Trophoblast cell (in vitro differentiated cells and primary cell): Measurements from ENCODE around the gene CARD10.
A peak's percentile ranks its signal among the peaks of the same experiment; 100 is the strongest.
"Not testable (repeated sequence)": the region's sequence is repeated elsewhere in the genome, so short reads cannot be mapped to it uniquely, and the experiment has no call there.

ENCODE experiments used
- DNase-seq, 2 donors: peaks; one replicate each; pipeline ENCODE4 v3.0.0-alpha.2; 2016
- H2AFZ ChIP-seq: 2 replicates; pipeline ENCODE4 v1.6.1; 2013; ENCODE audit warnings: low read length, moderate library complexity, mild to moderate bottlenecking; ENCODE audit not compliant: insufficient read depth, poor library complexity
- H2AK5ac ChIP-seq: 2 replicates; pipeline ENCODE4 v1.6.1; 2013; ENCODE audit warnings: mild to moderate bottlenecking, low read length
- H2BK120ac ChIP-seq: 2 replicates; pipeline ENCODE4 v1.6.1; 2013; ENCODE audit warnings: low read length, mild to moderate bottlenecking, moderate library complexity; ENCODE audit not compliant: insufficient read depth, poor library complexity
- H2BK12ac ChIP-seq: 2 replicates; pipeline ENCODE4 v1.6.1; 2013; ENCODE audit warnings: mild to moderate bottlenecking, low read length, moderate library complexity
- H2BK5ac ChIP-seq: 2 replicates; pipeline ENCODE4 v1.6.1; 2013; ENCODE audit warnings: low read length, low read depth, moderate library complexity, mild to moderate bottlenecking; ENCODE audit not compliant: poor library complexity
- H3K14ac ChIP-seq: 2 replicates; pipeline ENCODE4 v1.6.1; 2013; ENCODE audit warnings: mild to moderate bottlenecking, low read length
- H3K18ac ChIP-seq: 2 replicates; pipeline ENCODE4 v1.6.1; 2013; ENCODE audit warnings: mild to moderate bottlenecking, low read length
- H3K23ac ChIP-seq: 2 replicates; pipeline ENCODE4 v1.6.1; 2013; ENCODE audit warnings: low read length
- H3K27ac ChIP-seq: 2 replicates; pipeline ENCODE4 v1.5.1; 2013; ENCODE audit warnings: low read depth, mild to moderate bottlenecking, inconsistent platforms, low read length, moderate library complexity
- H3K27me3 ChIP-seq: 2 replicates; pipeline ENCODE4 v1.6.1; 2013; ENCODE audit warnings: inconsistent platforms, mild to moderate bottlenecking, low read length, moderate library complexity; ENCODE audit not compliant: insufficient read depth
- H3K36me3 ChIP-seq, 2 experiments: 1 replicate in 1 of 2; 2 replicates in 1 of 2; pipeline ENCODE4 v1.6.1; 2013; ENCODE audit warnings: low read length in 2 of 2, mild to moderate bottlenecking in 2 of 2, moderate library complexity in 1 of 2; ENCODE audit not compliant: insufficient read depth in 2 of 2, control insufficient read depth in 1 of 2
- H3K4ac ChIP-seq: 2 replicates; pipeline ENCODE4 v1.6.1; 2013; ENCODE audit warnings: low read depth, mild to moderate bottlenecking, low read length, moderate library complexity
- H3K4me1 ChIP-seq, 2 experiments: 1 replicate in 1 of 2; 2 replicates in 1 of 2; pipeline ENCODE4 v1.6.1; 2013; ENCODE audit warnings: low read length in 2 of 2, mild to moderate bottlenecking in 2 of 2, moderate library complexity in 1 of 2; ENCODE audit not compliant: insufficient read depth in 2 of 2, control insufficient read depth in 1 of 2
- H3K4me2 ChIP-seq: 2 replicates; pipeline ENCODE4 v1.6.1; 2013; ENCODE audit warnings: inconsistent platforms, mild to moderate bottlenecking, low read length, moderate library complexity
- H3K4me3 ChIP-seq: 2 replicates; pipeline ENCODE4 v1.5.1; 2013; ENCODE audit warnings: mild to moderate bottlenecking, low read depth, low read length, inconsistent platforms
- H3K79me1 ChIP-seq: one replicate; pipeline ENCODE4 v1.6.1; 2013; ENCODE audit warnings: low read length
- H3K79me2 ChIP-seq: 2 replicates; pipeline ENCODE4 v1.6.1; 2013; ENCODE audit warnings: low read length, mild to moderate bottlenecking; ENCODE audit not compliant: control insufficient read depth, insufficient read depth, poor library complexity
- H3K9ac ChIP-seq: 2 replicates; pipeline ENCODE4 v1.6.1; 2013; ENCODE audit warnings: mild to moderate bottlenecking, low read length
- H3K9me3 ChIP-seq: 2 replicates; pipeline ENCODE4 v1.6.1; 2013; ENCODE audit warnings: low read depth, mild to moderate bottlenecking, control low read depth, inconsistent platforms, low read length; ENCODE audit not compliant: insufficient read depth
- H4K12ac ChIP-seq: 2 replicates; pipeline ENCODE4 v1.6.1; 2013; ENCODE audit warnings: low read depth, mild to moderate bottlenecking, low read length, moderate library complexity
- H4K8ac ChIP-seq: 2 replicates; pipeline ENCODE4 v1.6.1; 2013; ENCODE audit warnings: low read depth, mild to moderate bottlenecking, low read length, moderate library complexity
- H4K91ac ChIP-seq: one replicate; pipeline ENCODE4 v1.6.1; 2013; ENCODE audit warnings: low read depth, mild to moderate bottlenecking, low read length, moderate library complexity
- WGBS: extraction: QIAGEN DNeasy Blood & Tissue Kit; methylation state at CpG from one replicate; pipeline ENCODE4 v1.1.7; 2013; ENCODE audit warnings: missing lambda C conversion rate; ENCODE audit not compliant: insufficient read length, insufficient coverage; ENCODE audit errors: extremely low coverage; 5-methylcytosine and 5-hydroxymethylcytosine counted together

Gene CARD10

DNA sequence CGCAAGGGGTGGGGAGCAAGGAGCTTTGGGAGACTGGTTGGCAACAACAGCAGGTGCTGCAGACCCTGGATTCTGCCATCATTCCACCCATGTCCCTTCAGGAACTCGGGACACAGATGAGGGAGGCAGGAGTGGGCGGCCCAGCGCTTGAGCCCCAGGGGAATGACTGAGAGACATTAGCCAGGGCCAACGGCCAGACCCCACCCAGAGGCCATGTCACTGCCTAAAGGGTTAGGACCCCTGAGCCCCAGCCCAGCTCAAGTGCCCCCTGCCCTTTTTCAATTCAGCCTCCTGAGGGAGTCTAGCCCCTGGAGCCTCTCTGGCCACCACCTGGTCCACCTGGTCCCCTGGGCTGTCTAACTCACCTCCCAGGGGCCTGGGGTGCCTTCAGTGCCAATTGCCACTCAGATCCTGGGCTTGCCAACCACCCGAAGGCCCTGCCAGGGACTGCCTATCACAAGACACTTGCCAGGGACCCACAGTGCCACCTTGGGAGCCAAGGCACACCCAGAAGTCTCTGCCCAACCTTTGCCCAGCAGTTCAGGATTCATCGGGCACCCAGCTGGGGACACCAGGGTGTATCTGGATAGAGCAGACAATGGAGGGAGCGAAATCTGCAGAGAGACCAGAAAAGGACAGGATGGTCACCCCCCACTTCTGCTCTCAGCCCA is 49.7 kb downstream of the CARD10 start:
- H3K27me3 ChIP-seq, result no peaks in the 10 kb centered on the region
- H3K4me3 ChIP-seq, result no peak overlapping the region
- H3K79me1 ChIP-seq, result no peaks in the 10 kb centered on the region
- H3K14ac ChIP-seq, result no peak overlapping the region
- no peak overlapping the region for H2AK5ac ChIP-seq
- no peak overlapping the region for H2BK120ac ChIP-seq
- H2BK5ac ChIP-seq, result no peak overlapping the region
- H3K9me3 ChIP-seq, result peaks cover 5% of the 10 kb centered on the region
- H4K8ac ChIP-seq, result no peak overlapping the region
- H3K36me3 ChIP-seq, result no peaks in the 10 kb centered on the region
- H2AFZ ChIP-seq, result no peak overlapping the region
- no peak overlapping the region for H3K4me2 ChIP-seq
- no peak overlapping the region for H3K9ac ChIP-seq
- no peak overlapping the region for H3K18ac ChIP-seq
- H3K79me2 ChIP-seq, result no peaks in the 10 kb centered on the region
- H4K91ac ChIP-seq, result no peak overlapping the region
- H3K23ac ChIP-seq, result no peak overlapping the region
- no peak overlapping the region for H2BK12ac ChIP-seq
- no peak for DNase-seq
- no CpG with 5 or more reads among the region's 8 CpGs for WGBS
- H3K4me1 ChIP-seq, result no peaks in the 10 kb centered on the region
- H3K27ac ChIP-seq, result no peak overlapping the region
- H3K4ac ChIP-seq, result no peak overlapping the region
- H4K12ac ChIP-seq, result no peak overlapping the region

- not testable (repeated sequence) for H3K9ac ChIP-seq, H2BK12ac ChIP-seq, H3K4ac ChIP-seq, H3K4me2 ChIP-seq, H3K4me1 ChIP-seq, H3K23ac ChIP-seq, DNase-seq, H2AK5ac ChIP-seq, H3K4me3 ChIP-seq, H2BK120ac ChIP-seq, H3K27me3 ChIP-seq, H3K79me2 ChIP-seq, H4K12ac ChIP-seq, H2BK5ac ChIP-seq, H3K18ac ChIP-seq, H4K8ac ChIP-seq, H4K91ac ChIP-seq, H3K9me3 ChIP-seq, H3K36me3 ChIP-seq, H3K27ac ChIP-seq, H3K79me1 ChIP-seq, H3K14ac ChIP-seq, H2AFZ ChIP-seq
- WGBS, result no CpG with 5 or more reads among the region's 14 CpGs
Observed at GRCh38 chr22:37468201-37468695, 51.0 kb downstream of the CARD10 start.

GRCh38 chr22:37467391-37467955 is 51.7 kb downstream of the CARD10 start:
- no peaks in the 10 kb centered on the region for H3K79me2 ChIP-seq

GRCh38 chr22:37464181-37464580 is 55.0 kb downstream of the CARD10 start:
- H3K23ac ChIP-seq, result no peak overlapping the region
- no peak overlapping the region for H3K9ac ChIP-seq
- H2BK12ac ChIP-seq, result no peak overlapping the region
- no peaks in the 10 kb centered on the region for H3K79me2 ChIP-seq
- no peak for DNase-seq
- no peaks in the 10 kb centered on the region for H3K79me1 ChIP-seq
- peaks cover 5% of the 10 kb centered on the region for H3K9me3 ChIP-seq
- no peak overlapping the region for H2BK5ac ChIP-seq
- no peak overlapping the region for H4K12ac ChIP-seq
- no CpG with 5 or more reads among the region's 4 CpGs for WGBS
- H4K8ac ChIP-seq, result no peak overlapping the region
- H4K91ac ChIP-seq, result no peak overlapping the region
- no peak overlapping the region for H3K4ac ChIP-seq
- H3K27me3 ChIP-seq, result no peaks in the 10 kb centered on the region
- H2AK5ac ChIP-seq, result no peak overlapping the region
- H2BK120ac ChIP-seq, result no peak overlapping the region
- no peak overlapping the region for H3K4me2 ChIP-seq
- no peak overlapping the region for H2AFZ ChIP-seq
- no peak overlapping the region for H3K14ac ChIP-seq
- H3K4me1 ChIP-seq, result no peaks in the 10 kb centered on the region
- H3K36me3 ChIP-seq, result no peaks in the 10 kb centered on the region
- no peak overlapping the region for H3K18ac ChIP-seq
- no peak overlapping the region for H3K4me3 ChIP-seq
- no peak overlapping the region for H3K27ac ChIP-seq

More at GRCh38 chr22:37467391-37467955, 51.7 kb downstream of the CARD10 start:
- WGBS, result no CpG with 5 or more reads among the region's 14 CpGs
- no peak overlapping the region for H4K8ac ChIP-seq
- peaks cover 5% of the 10 kb centered on the region for H3K9me3 ChIP-seq
- peak overlapping the region; percentile 52 for H3K4me3 ChIP-seq
- H3K4me1 ChIP-seq, result no peaks in the 10 kb centered on the region
- no peak overlapping the region for H2AK5ac ChIP-seq
- H3K9ac ChIP-seq, result no peak overlapping the region
- no peak overlapping the region for H3K18ac ChIP-seq
- no peaks in the 10 kb centered on the region for H3K36me3 ChIP-seq
- no peaks in the 10 kb centered on the region for H3K27me3 ChIP-seq
- H2BK120ac ChIP-seq, result no peak overlapping the region
- no peak for DNase-seq
- H4K12ac ChIP-seq, result no peak overlapping the region
- no peak overlapping the region for H3K4me2 ChIP-seq
- H3K23ac ChIP-seq, result no peak overlapping the region
- no peak overlapping the region for H2BK12ac ChIP-seq
- no peak overlapping the region for H3K27ac ChIP-seq
- H3K4ac ChIP-seq, result no peak overlapping the region
- H3K14ac ChIP-seq, result no peak overlapping the region
- no peak overlapping the region for H4K91ac ChIP-seq
- no peak overlapping the region for H2BK5ac ChIP-seq
- H3K79me1 ChIP-seq, result no peaks in the 10 kb centered on the region
- no peak overlapping the region for H2AFZ ChIP-seq
